Adrenal gland (tissue), 12 donors: ENCODE results near the gene NRP2. TPM values are rescaled to one million over a fixed set of nuclear protein-coding genes. Genes with fewer than 3 reads are reported as not detected.

Source experiments
- DNase-seq, 7 donors: peaks; one replicate each; pipeline ENCODE4 v3.0.0-alpha.2; 2019 to 2020
- H3K27ac ChIP-seq, 5 donors: fragments of 200-600 bp; sonication (generic) in 4 of 5; 1 replicate in 3 of 5; 2 replicates in 2 of 5; pipeline versions ENCODE4 v1.5.1 to v1.8.0; 2016 to 2020; ENCODE audit warnings: mild to moderate bottlenecking in 1 of 5
- H3K27me3 ChIP-seq: fragments of 200-600 bp; 2 replicates; pipeline ENCODE4 v1.8.0; 2021
- H3K36me3 ChIP-seq, 2 donors: fragments of 200-600 bp; replicated peaks in 1 of 2; 1 replicate in 1 of 2; 2 replicates in 1 of 2; pipeline versions ENCODE4 v1.5.1 to v1.8.0; 2018 to 2022
- H3K4me1 ChIP-seq, 2 donors: fragments of 200-600 bp; replicated peaks in 1 of 2; 1 replicate in 1 of 2; 2 replicates in 1 of 2; pipeline versions ENCODE4 v1.5.1 to v1.8.0; 2018 to 2021
- H3K4me3 ChIP-seq, 4 donors: fragments of 200-600 bp; sonication (generic) in 3 of 4; one replicate each; pipeline ENCODE4 v1.5.1; 2016 to 2018
- H3K9me3 ChIP-seq, 3 donors: fragments of 200-600 bp; sonication (generic) in 1 of 3; replicated peaks in 1 of 3; 1 replicate in 2 of 3; 2 replicates in 1 of 3; pipeline versions ENCODE4 v1.5.1 to v1.8.0; 2016 to 2021
- POLR2A ChIP-seq, 2 donors: fragments of 450-650 bp; IDR thresholded peaks; one replicate each; pipeline ENCODE4 v1.6.1; 2017; ENCODE audit warnings: antibody characterized with exemption in 2 of 2, mild to moderate bottlenecking in 2 of 2, moderate library complexity in 1 of 2
- WGBS, 4 donors: extraction: QIAGEN DNeasy Blood & Tissue Kit in 2 of 4; methylation state at CpG; one replicate each; pipeline versions ENCODE4 v1.1.5 to v1.1.7; 2013 to 2017; 5-methylcytosine and 5-hydroxymethylcytosine counted together
- intact Hi-C, 2 donors: fragments of 100-400 bp; cut with DNase I; formaldehyde crosslinking; loops; one replicate each; pipeline versions ENCODE4 v1.14.1 to v1.15.0; 2022 to 2023
- polyA plus RNA-seq, 3 donors: library from polyadenylated mRNA; stranded (reverse); fragments of 200-250 nt in 2 of 3; fragments of 350-450 nt in 1 of 3; fragmentation: Illumina TruSeq in 1 of 3; extraction: RNeasy Lipid Tissue Mini Kit (QIAGEN cat#74804) in 1 of 3; gene quantifications; one replicate each; pipeline ENCODE4 v1.2.3, GENCODE V29; 2013 to 2014
- total RNA-seq, 9 donors: library from RNA; depleted of rRNA in 4 of 9; stranded (reverse); fragments of >200 nt in 4 of 9; fragments of 120-200 nt in 1 of 9; fragmentation: NEBNext Ultra II Directional in 1 of 9; extraction: Animal tissue kit (Norgen Biotek cat#: 25700) in 1 of 9; gene quantifications; one replicate each; pipeline versions ENCODE4 v1.1.0 to v1.2.4, GENCODE V29; 2013 to 2023
- TF ChIP-seq, protein P1 (sequence below), 6 experiments: fragments of 450-650 bp in 4 of 6; fragments of 200-600 bp in 2 of 6; sonication (generic) in 1 of 6; IDR thresholded peaks; 1 replicate in 5 of 6; 2 replicates in 1 of 6; pipeline versions ENCODE4 v1.5.1 to v1.8.0; 2016 to 2021; ENCODE audit warnings: antibody characterized with exemption in 6 of 6, mild to moderate bottlenecking in 2 of 6, moderate library complexity in 1 of 6
- donor health status: healthy with polysubstance abuse.
- donor health status: Bipolar disorder and iron deficiency.
- donor health status: DM: yes; HTN: yes; CAD: no.
- donor health status: DM: no; HTN: no; CAD: no.
- donor health status: DM: no; HTN: no; CAD: no.
- donor health status: DM: yes; HTN: yes; CAD: no.

The NRP2 gene
- total and polyA plus RNA-seq, 12 donors, result 27.6 to 205 (median 93.1) TPM

DNA sequence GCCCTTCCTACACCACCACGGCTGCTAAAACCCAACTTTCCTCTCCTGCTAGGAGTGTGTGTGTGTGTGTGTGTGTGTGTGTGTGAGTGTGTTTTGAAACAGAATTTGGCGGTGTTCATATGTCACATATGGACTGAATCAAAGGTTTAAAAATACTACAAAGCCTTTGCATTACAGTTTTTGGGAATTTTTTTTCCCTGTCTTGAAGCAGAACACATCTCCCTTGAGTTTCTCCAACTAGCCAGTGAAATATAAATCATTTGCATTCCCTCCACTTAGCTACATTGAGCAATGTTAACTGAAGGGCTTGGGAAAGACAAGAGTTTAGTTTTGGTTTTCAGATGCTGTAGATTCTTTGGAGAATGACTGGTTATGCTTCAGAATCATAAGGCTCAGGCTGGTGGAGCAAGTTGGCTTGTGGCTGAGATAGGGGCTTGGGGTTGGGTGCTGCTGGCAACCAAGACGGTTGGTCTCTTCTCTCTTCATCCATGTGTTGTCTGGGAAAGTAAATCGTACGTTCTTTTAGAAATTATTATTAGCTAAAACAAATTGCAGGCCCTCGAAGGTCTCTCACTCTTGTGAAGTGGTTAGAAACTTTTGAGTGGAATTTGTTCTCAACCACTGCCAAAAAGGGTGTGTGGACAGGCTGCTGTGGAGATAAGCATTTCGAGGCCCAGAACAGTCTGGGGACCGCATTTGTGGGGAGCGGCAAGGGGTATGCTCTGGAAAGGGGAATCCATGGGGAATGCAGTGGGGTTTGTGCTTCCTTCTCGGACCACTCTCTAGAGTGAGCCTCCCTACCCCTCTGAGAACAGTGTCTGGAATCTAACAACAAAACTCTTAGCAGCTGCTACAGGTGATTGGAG lies 1.4 kb downstream of the NRP2 start:
- TF ChIP-seq, protein P1, sequence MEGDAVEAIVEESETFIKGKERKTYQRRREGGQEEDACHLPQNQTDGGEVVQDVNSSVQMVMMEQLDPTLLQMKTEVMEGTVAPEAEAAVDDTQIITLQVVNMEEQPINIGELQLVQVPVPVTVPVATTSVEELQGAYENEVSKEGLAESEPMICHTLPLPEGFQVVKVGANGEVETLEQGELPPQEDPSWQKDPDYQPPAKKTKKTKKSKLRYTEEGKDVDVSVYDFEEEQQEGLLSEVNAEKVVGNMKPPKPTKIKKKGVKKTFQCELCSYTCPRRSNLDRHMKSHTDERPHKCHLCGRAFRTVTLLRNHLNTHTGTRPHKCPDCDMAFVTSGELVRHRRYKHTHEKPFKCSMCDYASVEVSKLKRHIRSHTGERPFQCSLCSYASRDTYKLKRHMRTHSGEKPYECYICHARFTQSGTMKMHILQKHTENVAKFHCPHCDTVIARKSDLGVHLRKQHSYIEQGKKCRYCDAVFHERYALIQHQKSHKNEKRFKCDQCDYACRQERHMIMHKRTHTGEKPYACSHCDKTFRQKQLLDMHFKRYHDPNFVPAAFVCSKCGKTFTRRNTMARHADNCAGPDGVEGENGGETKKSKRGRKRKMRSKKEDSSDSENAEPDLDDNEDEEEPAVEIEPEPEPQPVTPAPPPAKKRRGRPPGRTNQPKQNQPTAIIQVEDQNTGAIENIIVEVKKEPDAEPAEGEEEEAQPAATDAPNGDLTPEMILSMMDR (IDR thresholded peaks at IDR 0.05), result no peak
- peak in 1 of 2 donors; percentile 41 for TF ChIP-seq POLR2A (IDR thresholded peaks at IDR 0.05)
- H3K4me1 ChIP-seq, result peaks cover 31 to 40% of the 10 kb centered on the region in 2 donors
- WGBS, 4 donors, result 31 to 45% (median 38%) methylated on average over 10 of the region's 10 CpGs
- H3K4me3 ChIP-seq, result peak overlapping the region in 3 of 4 donors; percentile 16 to 84 (median 45)
- H3K9me3 ChIP-seq, result no peaks in the 10 kb centered on the region
- peak overlapping the region in 4 of 5 donors; percentile 75 to 93 (median 84) for H3K27ac ChIP-seq
- no peaks in the 10 kb centered on the region for H3K36me3 ChIP-seq
- intact Hi-C loops, result loop anchor here in 1 of 2 donors (10.0 kb wide), 1 partner anchor 809 kb away; no protein-coding TSS in a partner anchor
- DNase-seq, result peak in 2 of 7 donors; percentile 27 to 38
- H3K27me3 ChIP-seq, result no peaks in the 10 kb centered on the region

- WGBS, 4 donors, result 13 to 22% (median 16%) methylated on average over 12 to 35 of the region's 35 CpGs
- TF ChIP-seq POLR2A (IDR thresholded peaks at IDR 0.05), result no peak
- TF ChIP-seq, protein P1 (IDR thresholded peaks at IDR 0.05), result no peak
- Histone ChIP-seq H3K27me3 (no peaks in the 10 kb centered on the region), H3K9me3 (no peaks in the 10 kb centered on the region), H3K4me3 (peak overlapping the region; percentile 45 to 84 (median 66)), H3K4me1 (peaks cover 33 to 52% of the 10 kb centered on the region in 2 donors), H3K36me3 (no peaks in the 10 kb centered on the region), H3K27ac (peak overlapping the region in 3 of 5 donors; percentile 81 to 93 (median 88))
- peak in 5 of 7 donors; percentile 57 to 77 (median 62) for DNase-seq
- intact Hi-C loops, result loop anchor here in 1 of 2 donors (10.0 kb wide), 1 partner anchor 810 kb away; no protein-coding TSS in a partner anchor
Observed at GRCh38 chr2:205684871-205685313, 2.6 kb downstream of the NRP2 start.

GRCh38 chr2:205685314-205686055 lies 3.2 kb downstream of the NRP2 start:
- Histone ChIP-seq H3K36me3 (no peaks in the 10 kb centered on the region), H3K4me1 (peaks cover 33 to 54% of the 10 kb centered on the region in 2 donors), H3K9me3 (no peaks in the 10 kb centered on the region), H3K27ac (peak overlapping the region in 4 of 5 donors; percentile 50 to 93 (median 84)), H3K4me3 (peak overlapping the region; percentile 45 to 84 (median 66)), H3K27me3 (no peaks in the 10 kb centered on the region)
- 0 to 4% (median 1%) methylated on average over 18 to 72 of the region's 72 CpGs for WGBS, 4 donors
- DNase-seq, result peak; percentile 63 to 69 (median 67)
- intact Hi-C loops, result loop anchor here in 1 of 2 donors (10.0 kb wide), 1 partner anchor 811 kb away; no protein-coding TSS in a partner anchor
- TF ChIP-seq, protein P1 (IDR thresholded peaks at IDR 0.05), result no peak
- TF ChIP-seq POLR2A (IDR thresholded peaks at IDR 0.05), result peak; percentile 22 to 55
